A673 (cell line): ENCODE results near the gene SLX4. TPM values are rescaled to one million over a fixed set of nuclear protein-coding genes. Genes with fewer than 3 reads are reported as not detected.

Source experiments
- BruUV-seq: library from RNA; stranded (reverse); fragments of 400-500 nt; replicated peaks from 2 replicates; lab custom pipeline; 2021; lab: Mats Ljungman, UMichigan
- CTCF ChIA-PET: fragments of 300-600 bp; sonication (Branson Sonifier 250); formaldehyde crosslinking; loops from one replicate; lab custom pipeline; 2022; ENCODE audit warnings: antibody characterized with exemption; lab: Charles Lee
- POLR2A ChIA-PET: fragments of 300-600 bp; sonication (Branson Sonifier 250); formaldehyde crosslinking; loops from one replicate; lab custom pipeline; 2022; ENCODE audit warnings: antibody characterized with exemption; ENCODE audit not compliant: low non-redundant PET; lab: Charles Lee
- DNase-seq: peaks from one replicate; pipeline ENCODE4 v3.0.0-alpha.2; 2015; ENCODE audit warnings: low spot score
- H3K27ac ChIP-seq: fragments of 200-600 bp; sonication (generic); 2 replicates; pipeline ENCODE4 v1.5.1; 2016; ENCODE audit warnings: mixed run types, low read depth, mild to moderate bottlenecking, mixed read lengths, antibody characterized with exemption, low read length; ENCODE audit not compliant: poor library complexity, severe bottlenecking
- H3K27me3 ChIP-seq: fragments of 200-600 bp; sonication (generic); replicated peaks from 2 replicates; pipeline ENCODE4 v1.6.1; 2017; ENCODE audit warnings: mixed run types, low read depth, mild to moderate bottlenecking, mixed read lengths, antibody characterized with exemption, low read length; ENCODE audit not compliant: insufficient read depth, poor library complexity
- H3K36me3 ChIP-seq: fragments of 200-600 bp; sonication (generic); 2 replicates; pipeline ENCODE4 v1.6.1; 2016; ENCODE audit warnings: mixed run types, mild to moderate bottlenecking, mixed read lengths, antibody characterized with exemption, low read length; ENCODE audit not compliant: insufficient read depth, poor library complexity, severe bottlenecking
- H3K4me1 ChIP-seq: fragments of 200-600 bp; sonication (generic); 2 replicates; pipeline ENCODE4 v1.6.1; 2017; ENCODE audit warnings: mixed run types, mild to moderate bottlenecking, mixed read lengths, antibody characterized with exemption, low read length; ENCODE audit not compliant: insufficient read depth, poor library complexity, severe bottlenecking
- H3K4me3 ChIP-seq: fragments of 200-600 bp; sonication (generic); 2 replicates; pipeline ENCODE4 v1.5.1; 2016; ENCODE audit warnings: low read depth, mixed run types, mild to moderate bottlenecking, mixed read lengths, low read length; ENCODE audit not compliant: poor library complexity, severe bottlenecking
- H3K9me3 ChIP-seq: fragments of 200-600 bp; sonication (generic); 2 replicates; pipeline ENCODE4 v1.6.1; 2016; ENCODE audit warnings: mixed run types, low read depth, mild to moderate bottlenecking, mixed read lengths, antibody characterized with exemption, low read length; ENCODE audit not compliant: poor library complexity, severe bottlenecking
- CTCF ChIP-seq: fragments of 300-800, 200-600 bp; sonication (generic); conservative IDR thresholded peaks from 2 replicates; pipeline ENCODE4 v1.5.1; 2017; ENCODE audit warnings: low read depth, mild to moderate bottlenecking, antibody characterized with exemption, low read length, moderate library complexity, mixed read lengths
- EZH2 ChIP-seq: fragments of 200-600 bp; sonication (generic); IDR thresholded peaks from 2 replicates; pipeline ENCODE4 v1.6.1; 2017; ENCODE audit warnings: borderline replicate concordance, low read depth, mild to moderate bottlenecking, mixed read lengths, antibody characterized with exemption, low read length; ENCODE audit not compliant: poor library complexity, severe bottlenecking
- intact Hi-C: fragments of 100-400 bp; cut with micrococcal nuclease; formaldehyde crosslinking; loops from one replicate; pipeline ENCODE4 v1.10.0; 2022; ENCODE audit not compliant: unreplicated experiment
- total RNA-seq: library from RNA; stranded (reverse); gene quantifications from 2 replicates; pipeline ENCODE4 v1.2.3, GENCODE V29; 2021

The SLX4 gene
- total RNA-seq, 1 experiment from 2014 or later, result 15.1 TPM

- H3K36me3 ChIP-seq, result no peaks in the 10 kb centered on the region
- BruUV-seq, result no TSS peak
- POLR2A ChIA-PET, result no interaction called here
Observed at GRCh38 chr16:3561626-3562025, 49.8 kb downstream of the SLX4 start.

GRCh38 chr16:3554351-3554928 lies 57.0 kb downstream of the SLX4 start:
- H3K9me3 ChIP-seq, result no peaks in the 10 kb centered on the region
- DNase-seq, result no peak
- CTCF ChIA-PET, result no interaction called here
- H3K27ac ChIP-seq, result no peak overlapping the region
- no peaks in the 10 kb centered on the region for H3K4me1 ChIP-seq
- POLR2A ChIA-PET, result no interaction called here
- H3K36me3 ChIP-seq, result no peaks in the 10 kb centered on the region
- H3K27me3 ChIP-seq, result no peaks in the 10 kb centered on the region
- intact Hi-C loops, result no loop called here
- TF ChIP-seq CTCF (no peak), EZH2 (no peak)
- no TSS peak for BruUV-seq
- no peak overlapping the region for H3K4me3 ChIP-seq

More at GRCh38 chr16:3561626-3562025, 49.8 kb downstream of the SLX4 start:
- Histone ChIP-seq H3K27ac (no peak overlapping the region), H3K4me3 (no peak overlapping the region), H3K9me3 (no peaks in the 10 kb centered on the region), H3K4me1 (no peaks in the 10 kb centered on the region), H3K27me3 (no peaks in the 10 kb centered on the region)
- intact Hi-C loops, result no loop called here
- CTCF ChIA-PET, result no interaction called here
- no peak for TF ChIP-seq CTCF
- TF ChIP-seq EZH2, result no peak
- DNase-seq, result no peak

- no peaks in the 10 kb centered on the region for H3K9me3 ChIP-seq
- DNase-seq, result no peak
- CTCF ChIA-PET, result no interaction called here
- no peaks in the 10 kb centered on the region for H3K4me1 ChIP-seq
- no peaks in the 10 kb centered on the region for H3K36me3 ChIP-seq
- H3K27me3 ChIP-seq, result no peaks in the 10 kb centered on the region
- BruUV-seq, result no TSS peak
- TF ChIP-seq CTCF (no peak), EZH2 (no peak)
- H3K27ac ChIP-seq, result no peak overlapping the region
- POLR2A ChIA-PET, result no interaction called here
- H3K4me3 ChIP-seq, result no peak overlapping the region
- intact Hi-C loops, result no loop called here
Observed at GRCh38 chr16:3553138-3553923, 58.1 kb downstream of the SLX4 start.
